Measurements from ENCODE around the gene MYCBPAP.
"Not testable (repeated sequence)": the region's sequence is repeated elsewhere in the genome, so short reads cannot be mapped to it uniquely, and the experiment has no call there.

Gene MYCBPAP

DNA sequence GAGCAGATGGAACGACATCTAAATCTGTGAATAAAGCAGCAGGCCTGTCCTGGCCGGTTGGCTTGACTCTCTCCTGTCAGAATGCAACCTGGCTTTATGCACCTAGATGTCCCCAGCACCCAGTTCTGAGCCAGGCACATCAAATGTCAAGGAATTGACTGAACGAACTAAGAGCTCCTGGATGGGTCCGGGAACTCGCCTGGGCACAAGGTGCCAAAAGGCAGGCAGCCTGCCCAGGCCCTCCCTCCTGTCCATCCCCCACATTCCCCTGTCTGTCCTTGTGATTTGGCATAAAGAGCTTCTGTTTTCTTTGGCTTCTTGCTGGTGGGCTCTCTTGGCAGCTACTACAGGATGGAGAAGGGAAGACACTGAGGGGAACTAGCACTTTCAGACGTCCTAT lies 33.7 kb upstream of the MYCBPAP start:
- TF ChIP-seq, protein P1, sequence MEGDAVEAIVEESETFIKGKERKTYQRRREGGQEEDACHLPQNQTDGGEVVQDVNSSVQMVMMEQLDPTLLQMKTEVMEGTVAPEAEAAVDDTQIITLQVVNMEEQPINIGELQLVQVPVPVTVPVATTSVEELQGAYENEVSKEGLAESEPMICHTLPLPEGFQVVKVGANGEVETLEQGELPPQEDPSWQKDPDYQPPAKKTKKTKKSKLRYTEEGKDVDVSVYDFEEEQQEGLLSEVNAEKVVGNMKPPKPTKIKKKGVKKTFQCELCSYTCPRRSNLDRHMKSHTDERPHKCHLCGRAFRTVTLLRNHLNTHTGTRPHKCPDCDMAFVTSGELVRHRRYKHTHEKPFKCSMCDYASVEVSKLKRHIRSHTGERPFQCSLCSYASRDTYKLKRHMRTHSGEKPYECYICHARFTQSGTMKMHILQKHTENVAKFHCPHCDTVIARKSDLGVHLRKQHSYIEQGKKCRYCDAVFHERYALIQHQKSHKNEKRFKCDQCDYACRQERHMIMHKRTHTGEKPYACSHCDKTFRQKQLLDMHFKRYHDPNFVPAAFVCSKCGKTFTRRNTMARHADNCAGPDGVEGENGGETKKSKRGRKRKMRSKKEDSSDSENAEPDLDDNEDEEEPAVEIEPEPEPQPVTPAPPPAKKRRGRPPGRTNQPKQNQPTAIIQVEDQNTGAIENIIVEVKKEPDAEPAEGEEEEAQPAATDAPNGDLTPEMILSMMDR (IDR thresholded peaks at IDR 0.05; ENCODE audit: insufficient read depth, low read length, poor library complexity, severe bottlenecking) = no peak
- DNase-seq (ENCODE audit: extremely low read depth, insufficient read length) = no peak
- no peaks in the 10 kb centered on the region for H3K27me3 ChIP-seq (replicated peaks; ENCODE audit: control insufficient read depth, insufficient read depth, low read length)
- H3K4me3 ChIP-seq (replicated peaks; ENCODE audit: low read depth, low read length) = no peak overlapping the region
- no peaks in the 10 kb centered on the region for H3K36me3 ChIP-seq (ENCODE audit: control insufficient read depth, insufficient read depth, low read length)

DNA sequence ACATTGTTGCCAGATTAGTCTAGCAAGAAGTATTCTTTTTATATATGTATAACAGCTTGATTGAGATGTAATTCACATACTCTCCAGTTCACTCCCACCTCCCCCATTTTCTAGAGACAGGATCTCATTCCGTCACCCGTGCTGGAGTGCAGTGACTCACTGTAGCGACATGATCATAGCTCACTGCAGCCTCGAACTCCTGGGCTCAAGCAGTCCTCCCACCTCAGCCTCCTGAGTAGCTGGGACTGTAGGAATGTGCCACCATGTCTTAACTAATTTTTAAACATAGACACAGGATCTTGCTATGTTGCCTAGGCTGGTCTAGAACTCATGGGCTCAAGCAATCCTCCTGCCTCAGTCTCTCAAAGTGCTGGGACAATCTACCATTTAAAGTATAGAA lies 32.9 kb upstream of the MYCBPAP start:
- Histone ChIP-seq H3K36me3 (ENCODE audit: control insufficient read depth, insufficient read depth, low read length) (no peaks in the 10 kb centered on the region), H3K27me3 (replicated peaks; ENCODE audit: control insufficient read depth, insufficient read depth, low read length) (no peaks in the 10 kb centered on the region), H3K4me3 (replicated peaks; ENCODE audit: low read depth, low read length) (no peak overlapping the region)
- no peak for DNase-seq (ENCODE audit: extremely low read depth, insufficient read length)
- TF ChIP-seq, protein P1 (IDR thresholded peaks at IDR 0.05; ENCODE audit: insufficient read depth, low read length, poor library complexity, severe bottlenecking) = no peak

DNA sequence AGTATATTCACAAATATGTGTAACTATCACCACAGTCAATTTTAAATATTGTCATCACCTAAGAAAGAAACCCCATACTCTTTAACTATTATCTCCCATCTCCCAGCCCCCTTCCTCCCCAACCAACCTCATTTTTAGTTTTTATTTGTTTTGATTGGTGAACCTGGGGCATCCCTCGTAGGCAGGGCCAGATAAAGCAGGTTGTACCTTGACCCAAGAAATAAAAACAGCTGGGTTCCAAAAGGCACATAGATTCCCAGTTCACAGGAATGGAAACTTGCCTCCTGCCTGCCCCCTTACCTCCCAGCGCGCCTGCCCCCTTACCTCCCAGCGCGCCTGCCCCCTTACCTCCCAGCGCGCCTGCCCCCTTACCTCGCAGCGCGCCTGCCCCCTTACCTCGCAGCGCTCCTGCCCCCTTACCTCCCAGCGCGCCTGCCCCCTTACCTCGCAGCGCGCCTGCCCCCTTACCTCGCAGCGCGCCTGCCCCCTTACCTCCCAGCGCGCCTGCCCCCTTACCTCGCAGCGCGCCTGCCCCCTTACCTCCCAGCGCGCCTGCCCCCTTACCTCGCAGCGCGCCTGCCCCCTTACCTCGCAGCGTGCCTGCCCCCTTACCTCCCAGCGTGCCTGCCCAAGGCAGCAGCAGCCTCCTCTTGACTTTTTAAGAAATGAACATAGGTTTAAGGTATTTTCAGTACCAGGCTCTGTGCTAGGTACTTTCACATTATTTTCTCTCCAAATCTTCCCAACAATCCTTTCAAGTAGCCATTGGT lies 32.3 kb upstream of the MYCBPAP start:
- H3K4me3 ChIP-seq (replicated peaks; ENCODE audit: low read depth, low read length); H3K27me3 ChIP-seq (replicated peaks; ENCODE audit: control insufficient read depth, insufficient read depth, low read length); H3K36me3 ChIP-seq (ENCODE audit: control insufficient read depth, insufficient read depth, low read length); DNase-seq (ENCODE audit: extremely low read depth, insufficient read length): not testable (repeated sequence)

DNA sequence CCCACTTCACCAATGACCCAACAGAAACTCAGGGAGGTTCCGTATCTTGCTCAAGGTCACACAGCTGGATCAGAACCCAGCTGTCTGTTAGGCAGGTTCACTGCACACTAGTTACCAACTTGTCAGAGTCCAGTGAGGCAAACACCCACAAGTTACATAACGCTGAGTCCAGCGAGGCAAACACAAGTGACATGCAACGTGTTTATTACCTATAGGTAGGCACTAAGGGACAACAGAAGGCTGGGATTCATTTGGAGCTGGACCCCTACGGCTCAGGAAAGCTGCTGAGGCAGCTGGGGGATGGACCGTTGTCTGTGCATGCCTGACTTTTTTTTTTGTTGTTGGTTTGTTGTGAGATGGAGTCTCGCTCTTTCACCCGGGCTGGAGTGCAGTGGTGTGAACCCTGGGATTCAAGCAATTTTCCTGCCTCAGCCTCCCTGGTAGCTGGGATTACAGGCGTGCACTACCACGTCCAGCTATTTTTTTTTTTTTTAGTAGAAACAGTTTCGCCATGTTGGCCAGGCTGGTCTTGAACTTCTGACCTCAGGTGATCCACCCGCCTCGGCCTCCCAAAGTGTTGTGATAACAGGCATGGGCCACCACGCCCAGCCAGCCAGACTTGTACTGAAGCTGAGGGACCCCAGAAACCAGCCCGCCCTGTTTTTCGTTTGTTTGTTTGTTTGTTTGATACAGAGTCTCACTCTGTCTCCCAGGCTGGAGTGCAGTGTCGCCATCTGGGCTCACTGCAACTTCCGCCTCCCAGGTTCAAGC lies 31.5 kb upstream of the MYCBPAP start:
- no peak overlapping the region for H3K4me3 ChIP-seq (replicated peaks; ENCODE audit: low read depth, low read length)
- no peak for DNase-seq (ENCODE audit: extremely low read depth, insufficient read length)
- H3K36me3 ChIP-seq (ENCODE audit: control insufficient read depth, insufficient read depth, low read length) = no peaks in the 10 kb centered on the region
- TF ChIP-seq, protein P1 (IDR thresholded peaks at IDR 0.05; ENCODE audit: insufficient read depth, low read length, poor library complexity, severe bottlenecking) = no peak
- H3K27me3 ChIP-seq (replicated peaks; ENCODE audit: control insufficient read depth, insufficient read depth, low read length) = no peaks in the 10 kb centered on the region

DNA sequence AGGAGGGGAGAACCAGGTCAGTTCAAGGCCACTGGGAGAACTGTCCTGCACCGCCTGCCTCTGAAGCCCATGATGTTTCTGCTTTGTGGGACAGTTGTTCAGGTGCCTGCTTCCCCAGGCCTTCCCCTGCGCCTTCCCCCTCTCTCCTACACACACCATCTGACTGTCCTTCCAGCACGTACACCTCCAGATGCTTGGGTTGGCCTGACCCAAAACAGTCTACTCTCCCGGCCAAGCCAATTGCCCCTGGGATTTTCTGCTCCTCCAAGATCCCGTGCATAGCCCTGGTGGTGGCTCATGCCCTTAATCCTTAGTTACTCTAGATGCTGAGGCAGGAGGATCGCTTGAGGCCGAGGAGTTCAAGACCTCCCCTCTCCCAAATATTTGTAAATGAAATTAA lies 30.3 kb upstream of the MYCBPAP start:
- no peaks in the 10 kb centered on the region for H3K36me3 ChIP-seq (ENCODE audit: control insufficient read depth, insufficient read depth, low read length)
- no peaks in the 10 kb centered on the region for H3K27me3 ChIP-seq (replicated peaks; ENCODE audit: control insufficient read depth, insufficient read depth, low read length)
- DNase-seq (ENCODE audit: extremely low read depth, insufficient read length) = no peak
- TF ChIP-seq, protein P1 (IDR thresholded peaks at IDR 0.05; ENCODE audit: insufficient read depth, low read length, poor library complexity, severe bottlenecking) = no peak
- H3K4me3 ChIP-seq (replicated peaks; ENCODE audit: low read depth, low read length) = peak overlapping the region; percentile 53

Measured in GM06990 (cell line).